Measurements from ENCODE around the gene CFAP119. TPM values are rescaled to one million over a fixed set of nuclear protein-coding genes. Genes with fewer than 3 reads are reported as not detected.

Gene CFAP119
- total RNA-seq, 1 experiment from 2014 or later: 11.7 TPM

- no peaks in the 10 kb centered on the region for H3K27me3 ChIP-seq (replicated peaks; ENCODE audit: insufficient read depth, low read depth, low read length, poor library complexity)
- no peaks in the 10 kb centered on the region for H3K9me3 ChIP-seq (ENCODE audit: low read depth, low read length, poor library complexity, severe bottlenecking)
- no peak overlapping the region for H3K27ac ChIP-seq (ENCODE audit: low read depth, low read length, poor library complexity, severe bottlenecking)
- H3K4me3 ChIP-seq (ENCODE audit: low read depth, low read length, poor library complexity, severe bottlenecking): no peak overlapping the region
- H3K36me3 ChIP-seq (ENCODE audit: insufficient read depth, low read length, poor library complexity, severe bottlenecking): peaks cover 92% of the 10 kb centered on the region
- BruUV-seq (replicated peaks): TSS peak; percentile 24
- ChIA-PET CTCF (no interaction called here), POLR2A (ENCODE audit: low non-redundant PET) (no interaction called here)
- DNase-seq (ENCODE audit: low spot score): no peak
- peaks cover under 1% of the 10 kb centered on the region for H3K4me1 ChIP-seq (ENCODE audit: insufficient read depth, low read length, poor library complexity, severe bottlenecking)
- intact Hi-C loops (cut with micrococcal nuclease; ENCODE audit: unreplicated experiment): no loop called here
- no peak for TF ChIP-seq EZH2 (IDR thresholded peaks at IDR 0.05; ENCODE audit: borderline replicate concordance, low read depth, low read length, poor library complexity, severe bottlenecking)
- TF ChIP-seq, protein P1, sequence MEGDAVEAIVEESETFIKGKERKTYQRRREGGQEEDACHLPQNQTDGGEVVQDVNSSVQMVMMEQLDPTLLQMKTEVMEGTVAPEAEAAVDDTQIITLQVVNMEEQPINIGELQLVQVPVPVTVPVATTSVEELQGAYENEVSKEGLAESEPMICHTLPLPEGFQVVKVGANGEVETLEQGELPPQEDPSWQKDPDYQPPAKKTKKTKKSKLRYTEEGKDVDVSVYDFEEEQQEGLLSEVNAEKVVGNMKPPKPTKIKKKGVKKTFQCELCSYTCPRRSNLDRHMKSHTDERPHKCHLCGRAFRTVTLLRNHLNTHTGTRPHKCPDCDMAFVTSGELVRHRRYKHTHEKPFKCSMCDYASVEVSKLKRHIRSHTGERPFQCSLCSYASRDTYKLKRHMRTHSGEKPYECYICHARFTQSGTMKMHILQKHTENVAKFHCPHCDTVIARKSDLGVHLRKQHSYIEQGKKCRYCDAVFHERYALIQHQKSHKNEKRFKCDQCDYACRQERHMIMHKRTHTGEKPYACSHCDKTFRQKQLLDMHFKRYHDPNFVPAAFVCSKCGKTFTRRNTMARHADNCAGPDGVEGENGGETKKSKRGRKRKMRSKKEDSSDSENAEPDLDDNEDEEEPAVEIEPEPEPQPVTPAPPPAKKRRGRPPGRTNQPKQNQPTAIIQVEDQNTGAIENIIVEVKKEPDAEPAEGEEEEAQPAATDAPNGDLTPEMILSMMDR (conservative IDR thresholded peaks at IDR 0.05; ENCODE audit: low read depth, low read length): no peak
Measured at GRCh38 chr16:30768583-30769181, 6.8 kb upstream of the CFAP119 start.

GRCh38 chr16:30767767-30768465 is 6.1 kb upstream of the CFAP119 start:
- Histone ChIP-seq H3K4me3 (ENCODE audit: low read depth, low read length, poor library complexity, severe bottlenecking) (no peak overlapping the region), H3K36me3 (ENCODE audit: insufficient read depth, low read length, poor library complexity, severe bottlenecking) (peaks cover 94% of the 10 kb centered on the region), H3K27me3 (replicated peaks; ENCODE audit: insufficient read depth, low read depth, low read length, poor library complexity) (no peaks in the 10 kb centered on the region), H3K4me1 (ENCODE audit: insufficient read depth, low read length, poor library complexity, severe bottlenecking) (peaks cover 8% of the 10 kb centered on the region), H3K27ac (ENCODE audit: low read depth, low read length, poor library complexity, severe bottlenecking) (no peak overlapping the region), H3K9me3 (ENCODE audit: low read depth, low read length, poor library complexity, severe bottlenecking) (no peaks in the 10 kb centered on the region)
- POLR2A ChIA-PET (ENCODE audit: low non-redundant PET): interaction anchor here (0.5 to 0.6 kb wide), 2 partner anchors 9 to 70 kb away, joined by 3 read pairs; no protein-coding TSS in a partner anchor
- TF ChIP-seq, protein P1 (conservative IDR thresholded peaks at IDR 0.05; ENCODE audit: low read depth, low read length): no peak
- no peak for TF ChIP-seq EZH2 (IDR thresholded peaks at IDR 0.05; ENCODE audit: borderline replicate concordance, low read depth, low read length, poor library complexity, severe bottlenecking)
- BruUV-seq (replicated peaks): no TSS peak
- intact Hi-C loops (cut with micrococcal nuclease; ENCODE audit: unreplicated experiment): no loop called here
- CTCF ChIA-PET: no interaction called here
- no peak for DNase-seq (ENCODE audit: low spot score)

GRCh38 chr16:30766933-30767284 is 5.0 kb upstream of the CFAP119 start:
- BruUV-seq (replicated peaks): no TSS peak
- peaks cover 86% of the 10 kb centered on the region for H3K36me3 ChIP-seq (ENCODE audit: insufficient read depth, low read length, poor library complexity, severe bottlenecking)
- ChIA-PET POLR2A (ENCODE audit: low non-redundant PET) (interaction anchor here (0.5 kb wide), 1 partner anchor 69 kb away, joined by 3 read pairs; no protein-coding TSS in a partner anchor), CTCF (no interaction called here)
- H3K4me1 ChIP-seq (ENCODE audit: insufficient read depth, low read length, poor library complexity, severe bottlenecking): peaks cover 10% of the 10 kb centered on the region
- DNase-seq (ENCODE audit: low spot score): no peak
- no peaks in the 10 kb centered on the region for H3K9me3 ChIP-seq (ENCODE audit: low read depth, low read length, poor library complexity, severe bottlenecking)
- TF ChIP-seq EZH2 (IDR thresholded peaks at IDR 0.05; ENCODE audit: borderline replicate concordance, low read depth, low read length, poor library complexity, severe bottlenecking): no peak
- TF ChIP-seq, protein P1 (conservative IDR thresholded peaks at IDR 0.05; ENCODE audit: low read depth, low read length): no peak
- H3K27ac ChIP-seq (ENCODE audit: low read depth, low read length, poor library complexity, severe bottlenecking): no peak overlapping the region
- intact Hi-C loops (cut with micrococcal nuclease; ENCODE audit: unreplicated experiment): no loop called here
- no peaks in the 10 kb centered on the region for H3K27me3 ChIP-seq (replicated peaks; ENCODE audit: insufficient read depth, low read depth, low read length, poor library complexity)
- H3K4me3 ChIP-seq (ENCODE audit: low read depth, low read length, poor library complexity, severe bottlenecking): no peak overlapping the region
